Activated CD4-positive, alpha-beta T cell treated with anti-CD3 and anti-CD28 coated beads, Interleukin-2, amount 50 U/mL, for 4 hours (primary cell): Measurements from ENCODE around the gene HIVEP3.

Experiments used
- DNase-seq, 2 experiments: peaks; one replicate each; pipeline ENCODE4 v3.0.0-alpha.2; 2020

The HIVEP3 gene

DNA sequence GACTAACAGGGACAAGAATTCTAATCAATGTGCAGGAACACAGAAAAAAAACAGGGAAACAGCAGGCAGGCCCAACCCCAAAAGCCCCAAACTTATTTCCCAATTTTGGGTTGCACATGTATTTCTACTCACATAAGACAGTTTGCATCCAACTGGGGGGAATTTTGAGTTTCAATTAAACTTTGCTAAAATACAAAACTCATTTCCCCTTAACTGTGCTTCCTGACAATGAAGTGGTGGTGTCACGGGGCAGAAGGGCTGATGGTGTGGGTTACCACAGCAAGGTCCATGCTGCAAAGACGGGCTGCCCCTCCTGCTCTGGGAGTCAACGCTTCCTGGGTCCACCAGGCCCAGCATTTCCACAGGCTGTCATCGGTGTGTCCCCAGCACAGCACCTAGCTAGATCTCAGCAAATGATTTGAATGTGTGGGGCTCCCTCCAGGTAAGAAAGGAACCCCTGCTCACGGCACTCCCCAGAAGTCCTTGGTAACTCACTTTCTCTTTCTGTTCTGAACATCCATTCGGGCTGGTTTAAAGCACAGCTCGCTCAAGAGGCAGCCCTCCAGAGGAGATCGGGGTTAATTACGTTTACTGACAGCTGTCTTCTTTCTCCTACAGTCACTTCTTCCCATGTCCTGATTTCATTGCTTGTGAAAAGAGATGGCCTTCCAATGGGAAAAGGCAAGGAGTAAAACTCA, 27.4 kb downstream of the HIVEP3 start:
- peak; percentile 54 for DNase-seq

DNA sequence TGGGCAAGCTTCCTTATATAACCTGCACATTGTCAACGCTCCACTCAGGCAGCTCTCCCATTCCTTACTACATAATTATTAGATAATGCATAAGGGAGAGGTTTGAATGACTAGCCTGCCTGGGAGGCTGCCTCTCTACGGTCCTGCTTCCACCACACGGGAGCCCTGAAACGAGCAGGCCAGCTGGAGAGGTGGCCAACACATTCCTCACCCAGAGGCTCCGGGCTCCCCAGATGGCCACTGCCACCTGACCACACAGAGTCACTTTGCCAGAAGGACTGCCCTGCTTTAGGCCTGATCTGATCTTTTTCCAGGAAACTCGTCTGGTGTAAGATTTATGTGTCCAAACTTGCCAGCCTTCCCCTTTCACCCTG, 27.9 kb downstream of the HIVEP3 start:
- DNase-seq = no peak

DNA sequence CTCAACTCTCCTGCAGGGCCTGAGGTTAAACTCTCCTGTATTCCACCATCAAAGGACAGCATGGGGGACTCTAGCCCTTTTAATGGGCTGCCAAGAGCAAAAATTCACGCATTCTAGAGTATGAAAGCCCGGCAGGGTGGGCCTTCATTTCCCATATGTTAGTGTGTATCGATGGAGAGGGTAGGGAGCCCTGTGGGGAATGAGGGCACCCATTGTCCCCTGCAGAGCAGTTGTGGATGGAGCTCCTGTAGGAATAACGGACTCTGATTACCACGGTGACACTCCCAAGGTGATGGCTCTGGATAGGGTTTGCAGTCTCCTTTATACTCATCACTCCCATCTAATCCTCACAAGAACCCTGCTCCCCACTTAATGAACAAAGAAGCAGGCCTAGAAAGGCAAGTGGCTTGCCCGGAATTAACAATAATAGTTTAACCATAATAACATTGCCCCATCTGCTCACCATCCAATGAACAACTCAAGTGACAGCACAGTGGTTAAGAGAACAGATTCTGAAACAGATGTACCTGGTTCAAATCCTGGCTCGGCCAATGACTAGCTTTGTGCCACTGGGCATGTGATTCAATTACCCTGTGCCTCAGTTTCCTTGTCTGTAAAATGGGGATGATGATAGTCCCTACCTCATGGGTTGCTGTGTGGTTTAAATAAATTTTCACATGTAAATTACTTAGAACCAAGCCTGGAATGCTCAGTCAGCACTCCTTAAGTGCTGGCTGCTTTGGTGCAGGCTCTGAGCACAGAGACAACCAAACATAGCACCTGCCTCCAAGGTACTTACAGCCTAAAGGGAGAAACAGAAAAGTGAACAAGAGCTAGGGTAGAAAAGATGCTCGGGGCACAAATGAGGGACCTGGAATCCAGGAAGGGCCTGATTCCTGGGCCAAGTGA, 29.0 kb downstream of the HIVEP3 start:
- DNase-seq = no peak

DNA sequence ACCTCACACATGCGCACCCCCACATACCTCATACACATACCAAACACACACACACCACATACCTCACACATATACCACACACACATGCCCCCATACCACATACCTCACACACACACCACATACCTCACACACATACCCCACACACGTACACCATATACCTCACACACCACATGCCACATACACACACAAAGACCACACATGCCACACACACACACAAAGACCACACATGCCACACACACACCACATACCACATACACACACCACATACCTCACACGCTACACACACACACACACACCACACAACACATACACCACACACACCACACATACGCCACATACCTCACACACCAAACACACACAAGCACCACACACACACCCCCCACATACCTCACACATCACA, 30.0 kb downstream of the HIVEP3 start:
- DNase-seq = no peak

DNA sequence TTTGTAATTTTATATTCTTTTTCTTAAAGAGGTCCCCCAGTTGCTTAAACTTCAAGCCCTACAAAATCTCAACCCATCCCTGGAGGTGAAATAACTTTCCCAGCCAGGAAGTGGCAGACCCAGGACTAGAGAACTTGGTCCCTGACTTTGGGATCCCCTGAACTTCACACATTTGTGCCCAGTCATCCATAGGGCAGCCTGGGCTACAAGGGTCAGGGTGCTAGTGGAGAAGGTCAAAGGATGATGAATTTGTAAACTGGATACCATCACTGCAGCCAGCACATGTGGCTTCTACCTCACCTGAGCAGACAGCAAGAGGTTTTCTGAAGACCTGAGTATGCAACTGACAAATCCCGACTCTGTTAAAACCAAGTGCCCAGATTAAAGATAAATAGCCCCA, 31.4 kb downstream of the HIVEP3 start:
- DNase-seq = no peak

DNA sequence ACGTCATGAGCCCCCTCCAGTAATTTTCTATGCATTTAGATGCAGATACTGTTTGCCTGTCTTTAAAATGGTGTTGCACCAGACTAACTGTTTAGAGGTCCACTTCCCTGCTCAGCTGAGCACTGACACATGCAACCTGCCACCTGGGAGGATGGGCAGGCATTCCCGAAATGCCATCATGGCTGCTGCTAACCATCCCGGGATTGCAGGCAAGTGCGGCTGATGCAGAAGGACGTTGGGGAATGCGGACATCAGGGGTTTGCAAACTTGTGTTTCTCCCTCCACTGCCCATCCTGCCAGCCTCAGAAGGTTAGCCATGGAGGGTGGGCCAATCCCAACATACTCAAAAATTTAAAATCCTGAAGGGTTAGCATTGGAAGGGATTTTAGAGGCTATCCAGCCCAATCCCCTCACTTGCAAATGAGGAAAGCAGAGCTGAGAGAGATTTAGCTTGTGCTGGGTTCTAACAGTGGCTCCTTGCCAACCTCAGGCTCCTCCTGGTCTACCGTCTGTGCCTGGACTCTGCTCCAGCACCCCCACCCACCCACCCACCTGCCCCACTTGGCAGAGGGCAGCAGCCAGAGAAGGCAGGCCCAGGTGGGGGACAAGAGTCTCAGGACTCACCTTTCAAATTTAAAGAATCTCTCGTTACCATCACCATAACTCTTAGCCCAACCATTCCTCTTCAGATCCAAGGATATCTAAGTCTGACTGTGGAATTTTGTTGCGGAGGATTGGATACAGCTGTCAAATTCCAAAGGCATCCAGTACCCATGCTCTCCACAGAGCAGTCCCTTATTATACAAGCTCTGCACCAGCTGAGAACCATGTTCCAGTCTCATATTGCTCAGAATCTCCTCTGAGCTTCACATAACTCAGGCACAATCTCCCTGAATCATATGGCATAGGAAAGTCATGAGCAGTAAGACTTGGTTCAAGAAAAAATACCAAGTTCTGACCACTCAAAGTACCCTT, 34.2 kb downstream of the HIVEP3 start:
- no peak for DNase-seq

DNA sequence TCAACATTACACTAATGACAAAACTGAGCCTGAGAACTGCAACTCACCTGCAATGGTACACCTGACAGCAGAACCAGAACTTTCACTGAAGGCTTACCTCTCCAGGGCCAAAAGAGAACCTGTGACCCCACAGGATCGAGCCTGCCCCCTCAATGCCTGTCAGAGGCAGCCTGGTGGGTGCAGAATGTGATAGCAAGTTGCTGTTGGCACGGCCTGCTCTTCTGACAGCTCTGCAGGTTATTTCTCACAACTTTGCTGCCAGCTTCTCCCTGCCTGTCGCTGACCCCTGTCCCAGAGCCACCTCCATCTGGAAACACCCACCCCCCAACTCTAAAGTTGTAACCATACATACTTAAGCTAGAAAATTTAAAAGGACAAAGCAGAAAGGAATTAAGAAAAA, 35.2 kb downstream of the HIVEP3 start:
- DNase-seq = no peak

DNA sequence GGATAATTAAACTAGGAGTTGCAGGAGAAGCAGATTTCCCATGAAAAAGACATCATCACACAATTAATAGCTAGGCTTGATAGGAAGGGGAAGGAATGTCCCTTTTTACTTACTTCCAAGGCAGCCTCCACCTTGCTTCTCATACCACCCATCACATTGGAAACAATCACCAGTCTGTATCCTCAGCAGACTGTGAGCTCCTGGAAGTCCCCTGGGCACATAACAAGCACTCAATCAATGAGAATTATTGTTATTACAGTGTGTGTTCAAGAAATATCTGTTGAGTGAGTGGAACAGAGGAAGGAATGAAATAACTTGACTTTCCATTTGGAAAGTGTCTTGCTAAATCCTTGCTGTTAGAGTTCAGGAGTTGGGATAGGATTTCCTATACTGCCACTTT, 36.2 kb downstream of the HIVEP3 start:
- no peak for DNase-seq

DNA sequence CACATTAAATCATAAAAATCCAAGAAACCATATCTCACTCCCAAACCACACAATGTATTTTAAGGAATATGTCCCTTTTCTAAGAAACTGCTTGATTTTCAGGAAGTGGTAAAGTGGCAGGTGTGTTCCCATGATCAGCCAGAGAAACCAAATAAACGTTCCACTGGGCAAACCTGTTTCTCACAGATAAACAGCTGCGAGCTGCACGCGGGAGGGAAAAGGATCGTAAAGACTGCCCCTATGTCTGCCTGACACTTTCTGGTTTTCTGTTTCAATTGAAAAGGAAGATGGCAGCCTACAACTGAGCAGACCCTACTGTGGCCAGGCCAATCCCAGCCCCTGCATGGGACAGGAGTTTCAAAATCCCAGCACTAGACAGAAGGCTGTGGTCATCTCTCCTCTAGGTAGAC, 36.6 kb downstream of the HIVEP3 start:
- DNase-seq = no peak

DNA sequence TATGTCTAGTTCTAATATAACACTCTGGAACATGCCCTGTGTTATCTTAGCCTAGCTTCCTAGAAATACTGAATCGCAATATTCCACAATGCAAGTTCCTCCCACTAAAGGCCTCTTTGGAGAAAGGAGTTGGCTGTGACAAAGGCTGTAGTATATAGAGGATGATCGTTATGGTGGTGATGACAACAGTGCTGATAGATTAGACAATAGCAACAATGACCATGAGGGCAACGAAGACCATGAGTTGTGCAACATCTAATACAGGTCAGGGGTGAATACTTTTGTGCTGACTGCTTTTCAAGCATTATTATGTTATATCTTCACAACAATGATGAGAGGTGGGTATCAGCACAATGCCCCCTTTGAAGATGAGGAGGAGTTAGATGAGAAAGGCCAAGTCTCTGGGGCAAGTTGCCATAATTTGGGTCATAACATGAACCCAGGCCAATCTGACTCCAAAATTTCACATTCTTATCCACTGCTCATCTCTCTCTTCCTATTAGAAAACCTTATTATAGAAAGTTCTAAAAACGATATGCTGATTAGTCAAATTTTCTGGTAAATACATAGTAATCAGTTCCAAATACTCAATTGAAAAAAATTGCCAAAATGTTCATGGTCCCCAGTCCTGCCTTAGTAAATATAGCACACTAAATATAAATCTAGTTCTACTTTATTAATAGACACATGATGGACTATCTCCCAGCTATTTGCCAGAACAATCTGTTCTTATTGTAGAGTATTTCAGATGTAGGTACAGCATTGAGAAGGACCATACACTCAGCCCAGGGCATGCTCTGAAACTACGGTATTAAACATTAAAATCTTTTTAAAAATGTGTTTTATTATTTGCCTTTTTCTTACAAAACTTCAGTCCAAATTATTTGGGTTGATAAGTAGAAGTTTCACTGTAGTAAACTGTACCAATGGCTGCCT, 37.5 kb downstream of the HIVEP3 start:
- DNase-seq = no peak

DNA sequence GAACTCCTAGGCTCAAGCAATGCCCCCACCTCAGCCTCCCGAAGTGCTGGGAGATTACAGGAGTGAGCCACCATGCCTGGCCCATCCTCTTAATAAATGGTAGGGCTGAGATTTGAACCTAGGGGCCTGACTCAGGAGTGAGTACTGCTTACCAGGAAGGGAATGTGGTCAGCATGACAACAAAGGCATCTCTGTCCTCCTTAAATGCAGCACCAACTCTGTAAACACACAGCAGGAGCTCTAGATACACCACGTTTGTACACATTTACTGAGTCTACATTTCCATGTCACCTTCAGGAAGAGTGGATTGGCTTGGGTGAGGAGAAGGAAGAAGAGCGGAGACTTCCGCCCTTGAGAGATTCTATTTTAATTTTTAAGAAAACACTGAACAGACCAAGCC, 38.5 kb downstream of the HIVEP3 start:
- DNase-seq = no peak

DNA sequence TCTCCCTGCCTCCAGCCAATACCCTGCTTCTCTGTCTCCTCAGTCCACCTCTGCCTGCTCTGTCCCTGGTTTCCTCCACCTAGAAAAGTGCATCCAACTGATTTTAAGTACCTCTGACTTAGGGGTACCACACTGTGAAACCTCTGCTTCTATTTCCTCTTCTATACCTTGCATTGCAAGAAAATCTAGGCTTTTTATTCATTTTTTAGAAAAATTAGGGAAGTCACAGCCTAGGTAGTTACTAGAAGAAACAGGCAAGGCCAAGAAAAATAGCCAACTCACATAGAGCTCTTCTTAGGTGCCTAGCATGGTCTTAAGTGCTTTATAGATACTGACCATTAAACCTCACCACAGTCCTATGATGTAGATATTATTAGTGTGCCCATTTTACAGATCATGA, 39.1 kb downstream of the HIVEP3 start:
- no peak for DNase-seq

DNA sequence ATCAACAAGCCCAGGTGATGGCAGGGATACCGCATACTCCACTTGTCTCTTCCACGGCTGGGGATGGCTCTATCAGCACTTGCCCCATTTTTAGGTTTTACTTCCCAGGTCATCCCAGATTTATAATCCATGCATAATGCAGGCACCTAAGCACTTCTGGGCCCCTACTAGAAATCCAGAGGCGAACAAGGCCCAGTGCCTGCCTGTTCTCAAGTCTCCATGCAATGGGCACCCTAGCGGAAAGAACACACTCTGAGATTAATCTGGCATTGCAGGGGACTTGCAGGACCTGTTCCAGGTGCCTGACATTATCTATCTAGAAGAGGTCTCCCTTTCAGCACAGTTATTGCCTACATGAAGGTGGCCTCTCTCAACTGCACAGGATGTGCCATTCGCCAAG, 39.8 kb downstream of the HIVEP3 start:
- DNase-seq = no peak

DNA sequence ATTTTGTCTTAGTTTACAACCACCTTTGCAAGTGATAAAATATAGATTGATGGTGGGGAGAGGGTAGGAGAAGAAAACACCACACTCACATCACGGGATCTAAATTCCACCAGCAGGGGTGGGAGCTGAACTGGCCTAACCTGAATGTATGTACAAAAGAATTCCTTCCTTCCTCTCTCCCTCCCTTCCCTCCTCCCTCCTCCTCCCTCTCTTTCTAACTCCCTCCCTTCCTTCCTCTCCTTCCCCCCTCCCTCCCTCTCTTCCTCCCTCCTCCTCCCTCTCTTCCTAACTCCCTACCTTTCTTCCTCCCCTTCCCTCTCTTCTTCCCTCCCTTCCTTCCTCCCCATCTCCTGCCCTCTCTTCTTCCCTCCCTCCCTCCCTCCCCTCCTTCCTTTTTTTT, 40.2 kb downstream of the HIVEP3 start:
- DNase-seq = no peak

DNA sequence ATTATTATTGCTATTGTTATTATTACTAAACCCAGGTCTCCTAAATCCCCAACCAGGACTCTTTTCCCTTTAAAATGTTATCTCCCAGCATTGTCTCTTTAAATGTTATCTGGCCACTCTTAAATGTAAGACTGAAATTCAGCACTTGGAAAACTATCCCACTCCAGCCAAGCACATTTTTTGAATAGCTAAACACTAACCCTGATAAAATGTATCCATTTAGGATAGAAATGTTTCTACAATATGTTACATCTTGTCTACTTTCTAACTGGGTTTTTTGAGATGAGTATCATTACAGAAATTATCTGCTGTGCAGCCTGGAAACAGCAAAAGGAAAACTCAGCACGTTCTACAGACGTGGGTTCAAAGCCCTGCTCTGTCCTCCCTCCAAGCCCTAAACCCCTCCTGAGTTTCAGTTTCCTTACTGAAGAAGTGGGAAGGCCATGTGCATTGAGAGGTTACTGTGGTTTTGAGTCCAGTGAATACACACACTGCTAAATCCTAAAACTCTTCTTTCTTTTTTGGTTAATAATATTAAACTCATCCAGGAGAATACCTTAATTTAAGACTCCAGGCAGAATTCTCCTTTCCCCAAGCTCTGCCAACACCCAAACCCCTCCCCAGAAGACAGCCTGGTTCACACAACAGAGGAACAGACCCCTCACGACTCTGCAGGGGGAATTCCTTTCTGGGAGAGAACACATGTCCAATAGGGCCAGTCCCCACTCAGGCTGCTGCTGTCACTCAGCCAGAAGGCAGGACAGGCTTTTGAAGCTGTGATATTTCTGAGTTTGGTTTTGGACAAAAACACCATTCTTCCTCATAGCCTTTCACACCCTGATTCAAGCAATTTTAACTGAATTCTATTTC, 41.9 kb downstream of the HIVEP3 start:
- no peak for DNase-seq

DNA sequence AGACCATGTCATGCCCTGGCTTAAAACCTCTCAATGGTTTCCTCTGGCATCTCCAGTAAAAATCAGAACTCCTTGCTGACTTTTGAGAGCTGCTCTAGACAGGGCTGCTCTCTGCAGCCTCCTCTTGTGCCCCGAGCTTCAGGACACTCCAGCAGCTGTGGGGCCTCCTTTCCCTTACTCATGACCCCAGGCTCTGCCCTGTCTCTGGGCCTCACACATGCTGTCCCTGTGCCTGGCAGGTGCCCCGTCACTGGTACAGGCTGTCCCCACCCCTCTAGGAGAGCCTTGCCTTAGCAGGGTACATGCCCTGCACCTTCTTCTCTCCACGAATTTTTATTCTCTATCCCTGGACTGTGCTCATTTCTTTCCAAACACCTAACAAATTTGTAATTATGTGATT, 43.2 kb downstream of the HIVEP3 start:
- DNase-seq = no peak

DNA sequence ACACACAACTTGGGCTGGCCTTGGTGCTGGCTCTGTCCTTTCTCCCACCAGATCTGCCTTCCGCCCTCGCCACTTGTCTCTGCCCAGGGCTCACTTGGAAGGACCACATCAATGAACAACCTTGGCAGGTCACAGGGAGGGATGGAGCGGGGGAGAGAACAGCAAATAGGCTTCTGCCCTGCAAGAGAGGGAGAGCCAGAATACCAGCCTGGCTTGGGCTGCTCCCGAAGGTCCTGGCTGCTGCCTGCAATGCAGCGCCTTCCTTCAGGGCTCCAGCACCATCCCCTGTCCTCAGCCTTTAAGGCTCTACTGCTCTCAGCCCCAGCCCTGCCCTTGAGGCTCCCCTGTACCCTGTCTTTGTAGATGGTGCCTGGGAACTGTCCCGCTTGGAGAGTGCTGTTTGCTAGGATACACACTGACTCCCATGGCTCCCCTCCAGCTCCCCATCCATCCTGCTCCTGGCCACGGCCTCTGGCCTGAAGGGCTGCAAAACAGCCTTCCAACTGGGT, 43.8 kb downstream of the HIVEP3 start:
- no peak for DNase-seq

DNA sequence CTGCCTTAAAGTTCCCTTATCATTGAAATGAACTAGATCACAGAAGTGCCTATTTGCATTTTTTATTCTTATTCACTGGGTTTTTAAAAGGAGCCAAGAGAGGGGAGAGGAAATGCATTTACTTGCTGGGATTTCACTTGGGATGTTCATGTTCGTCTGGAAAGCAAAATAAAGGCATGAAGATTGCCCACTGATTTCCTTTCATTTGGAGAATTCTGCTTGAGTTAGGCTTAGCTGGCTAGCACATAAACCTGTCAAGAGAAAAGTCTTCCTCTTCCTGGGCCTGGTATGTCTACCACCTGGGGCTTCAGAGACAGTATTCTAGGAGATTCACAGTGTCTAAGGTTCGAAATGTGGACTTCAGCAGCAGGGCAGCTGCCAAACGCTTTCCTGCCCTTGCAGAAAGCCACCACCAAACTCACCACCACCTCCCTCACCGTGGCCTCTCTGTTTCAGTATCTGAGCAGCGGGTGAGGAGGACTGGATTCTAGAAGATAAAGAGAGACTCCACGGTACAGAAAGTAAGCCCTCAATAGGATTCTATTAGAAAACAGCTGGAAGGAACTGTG, 44.5 kb downstream of the HIVEP3 start:
- no peak for DNase-seq

DNA sequence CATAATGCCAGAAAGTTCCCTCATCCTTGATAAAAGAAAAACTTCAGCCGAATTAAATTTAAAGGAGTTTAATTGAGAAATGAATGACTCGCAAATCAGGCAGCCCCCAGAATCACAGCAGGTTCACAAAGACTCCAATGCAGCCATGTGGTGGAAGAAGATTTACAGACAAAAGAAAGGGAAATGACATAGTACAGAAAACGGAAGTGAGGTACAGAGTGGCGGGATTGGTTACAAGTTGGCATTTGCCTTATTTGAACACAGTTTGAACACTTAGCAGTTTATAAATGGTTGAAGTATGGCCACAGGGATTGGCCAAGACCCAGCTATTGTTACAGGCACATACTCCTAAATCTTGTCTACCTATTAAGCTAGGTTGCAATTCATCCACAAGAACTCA, 46.6 kb downstream of the HIVEP3 start:
- no peak for DNase-seq

DNA sequence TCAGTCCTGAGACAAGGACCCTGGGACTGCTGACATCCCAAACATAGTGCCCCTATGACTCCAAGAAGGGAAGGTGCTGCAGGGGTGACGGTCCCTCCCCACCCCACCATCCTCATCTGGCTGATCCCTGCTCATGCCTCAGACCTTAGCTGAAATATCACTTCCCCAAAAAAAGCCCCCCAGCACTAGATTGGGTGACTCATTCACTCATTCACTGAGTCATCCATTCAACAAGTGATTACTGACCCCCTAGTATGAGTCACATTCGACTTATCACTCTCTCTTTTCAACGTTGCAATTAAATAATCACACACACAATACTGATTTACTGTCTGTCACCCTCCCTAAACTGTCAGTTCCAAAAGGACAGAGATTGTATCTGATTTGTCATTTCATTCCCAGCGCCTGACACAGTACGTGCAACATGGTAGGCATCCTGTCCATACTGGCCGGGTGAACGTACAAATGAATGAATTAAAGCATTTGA, 48.6 kb downstream of the HIVEP3 start:
- no peak for DNase-seq
